ENCODE measurements around the gene APRT.

- TF ChIP-seq GATA2 (IDR thresholded peaks at IDR 0.05; ENCODE audit: low read depth, low read length) (no peak), GATA3 (IDR thresholded peaks at IDR 0.05; ENCODE audit: low read depth, low read length) (no peak)
These were observed 26.9 kb downstream of the APRT start for GRCh38 chr16:88784856-88785105.

All from SH-SY5Y (cell line).